GM18519 (cell line): ENCODE results near the gene DHCR7.

ENCODE experiments used
- ATAC-seq: cut with Tn5 transposase; IDR thresholded peaks from one replicate; pipeline ENCODE4 v1.9.1; 2021; ENCODE audit warnings: mild to moderate bottlenecking, moderate library complexity; ENCODE audit not compliant: unreplicated experiment, low FRiP score

The DHCR7 gene

DNA sequence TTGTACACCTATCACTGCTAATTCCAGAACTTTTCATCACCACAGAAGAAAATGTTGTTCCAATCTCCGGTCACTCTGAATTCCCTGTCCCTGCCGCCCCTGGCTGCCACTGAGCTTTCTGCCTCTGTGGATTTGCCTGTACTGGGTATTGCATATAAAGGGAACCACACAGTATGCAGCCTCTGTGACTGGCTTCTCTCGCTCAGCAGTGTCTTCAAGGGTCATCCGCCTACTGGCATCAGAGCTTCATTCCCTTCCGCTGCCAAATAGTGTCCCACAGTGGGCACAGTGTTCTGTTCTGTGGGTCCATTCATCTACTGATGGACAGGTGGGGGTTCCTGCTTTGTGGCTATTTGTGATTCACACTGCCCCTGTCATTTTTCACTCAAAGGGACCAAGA lies 5.3 kb downstream of the DHCR7 start:
- no peak for ATAC-seq

- ATAC-seq, result no peak
Measured at GRCh38 chr11:71442123-71442522, 6.1 kb downstream of the DHCR7 start.

DNA sequence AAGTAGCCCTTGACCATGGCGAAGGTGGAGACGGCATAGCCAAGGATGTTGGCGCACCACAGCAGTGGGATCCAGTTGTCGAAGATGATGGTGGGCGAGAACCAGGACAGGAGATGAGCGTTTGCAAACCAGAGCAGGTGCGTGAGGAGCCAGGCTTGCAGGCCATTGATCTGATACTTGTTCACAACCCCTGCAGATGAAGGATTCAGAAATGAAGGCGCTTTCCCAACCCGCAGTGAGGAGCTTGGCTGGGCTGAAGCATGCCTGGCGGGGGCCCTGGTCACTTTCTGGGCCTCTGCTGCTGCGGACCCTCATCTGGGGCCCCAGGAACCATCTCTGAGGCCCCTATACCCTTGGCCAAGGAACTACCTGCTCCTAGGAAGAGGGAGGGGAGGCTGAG lies 6.9 kb downstream of the DHCR7 start:
- ATAC-seq, result no peak

GRCh38 chr11:71440021-71440755 lies 8.0 kb downstream of the DHCR7 start:
- no peak for ATAC-seq

DNA sequence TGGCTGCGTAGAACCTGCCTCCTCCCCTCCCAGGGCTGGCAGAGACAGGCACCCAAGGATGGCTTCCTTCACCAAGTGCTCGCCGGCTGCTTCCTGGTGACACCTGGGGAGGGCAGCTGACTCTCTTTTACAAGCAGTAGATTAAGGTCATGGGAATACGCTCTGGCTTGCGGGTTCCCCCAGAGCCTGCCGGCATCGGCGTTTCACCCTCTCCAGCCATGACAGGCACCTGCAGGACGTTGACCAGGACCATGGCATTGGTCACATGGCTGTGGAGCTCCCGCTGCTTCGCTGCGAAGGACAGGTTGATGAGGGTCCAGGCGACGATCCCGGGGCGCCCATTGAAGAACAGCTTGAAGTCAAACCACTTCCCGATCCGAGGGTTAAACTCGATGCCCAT lies 9.5 kb downstream of the DHCR7 start:
- ATAC-seq, result no peak

DNA sequence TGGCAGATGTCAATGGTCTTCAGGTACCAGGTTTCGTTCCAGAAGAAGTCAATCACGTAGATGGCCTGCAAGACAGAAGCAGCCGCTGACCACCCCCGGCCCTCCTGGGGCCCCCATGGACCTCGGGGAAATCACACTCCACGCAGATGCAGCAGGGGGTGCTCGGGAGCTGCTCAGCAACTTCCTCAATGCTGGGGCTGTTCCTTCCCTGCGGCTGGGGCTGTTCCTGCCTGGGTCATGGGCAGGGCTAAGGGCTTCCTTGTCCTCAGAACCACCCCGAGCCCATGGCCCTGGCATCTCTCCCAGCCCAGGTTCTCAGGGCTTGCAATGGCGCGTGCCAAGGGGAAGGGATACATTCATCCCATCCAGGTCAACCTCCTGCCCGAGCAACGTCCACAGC lies 10.3 kb downstream of the DHCR7 start:
- ATAC-seq, result no peak

GRCh38 chr11:71437399-71437798 lies 10.8 kb downstream of the DHCR7 start:
- no peak for ATAC-seq

- no peak for ATAC-seq
Measured at GRCh38 chr11:71436861-71437260, 11.3 kb downstream of the DHCR7 start.

DNA sequence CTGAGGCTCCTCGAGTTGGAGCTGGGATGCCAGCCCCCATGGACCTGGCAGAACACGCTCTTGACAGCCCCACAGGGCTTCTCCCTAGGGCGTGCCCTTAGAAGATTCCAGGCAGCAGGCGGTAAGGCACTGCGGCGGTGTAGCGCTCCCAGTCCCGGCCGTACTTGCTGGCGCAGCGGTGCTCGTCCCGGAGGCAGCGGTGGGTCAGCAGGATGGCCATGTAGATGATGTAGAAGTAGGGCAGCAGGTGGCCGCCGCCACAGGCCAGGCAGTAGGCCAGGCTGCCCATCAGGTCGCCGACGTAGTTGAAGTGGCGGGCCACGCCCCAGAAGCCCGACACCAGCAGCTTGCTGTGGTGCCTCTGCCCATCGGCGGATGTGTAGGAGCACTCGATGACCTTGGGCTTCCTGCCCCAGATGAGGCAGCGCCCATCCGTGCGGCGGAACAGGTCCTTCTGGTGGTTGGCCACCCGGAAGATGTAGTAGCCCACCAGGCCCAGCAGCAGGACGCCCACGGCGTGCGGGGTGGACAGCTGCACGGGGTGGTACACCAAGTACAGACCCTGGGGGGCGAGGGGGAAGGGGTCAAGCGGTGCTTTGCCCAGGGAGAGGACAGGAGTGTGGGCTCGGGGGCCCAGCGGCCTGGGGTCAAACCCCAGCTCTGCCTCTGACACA lies 12.8 kb downstream of the DHCR7 start:
- ATAC-seq, result no peak

DNA sequence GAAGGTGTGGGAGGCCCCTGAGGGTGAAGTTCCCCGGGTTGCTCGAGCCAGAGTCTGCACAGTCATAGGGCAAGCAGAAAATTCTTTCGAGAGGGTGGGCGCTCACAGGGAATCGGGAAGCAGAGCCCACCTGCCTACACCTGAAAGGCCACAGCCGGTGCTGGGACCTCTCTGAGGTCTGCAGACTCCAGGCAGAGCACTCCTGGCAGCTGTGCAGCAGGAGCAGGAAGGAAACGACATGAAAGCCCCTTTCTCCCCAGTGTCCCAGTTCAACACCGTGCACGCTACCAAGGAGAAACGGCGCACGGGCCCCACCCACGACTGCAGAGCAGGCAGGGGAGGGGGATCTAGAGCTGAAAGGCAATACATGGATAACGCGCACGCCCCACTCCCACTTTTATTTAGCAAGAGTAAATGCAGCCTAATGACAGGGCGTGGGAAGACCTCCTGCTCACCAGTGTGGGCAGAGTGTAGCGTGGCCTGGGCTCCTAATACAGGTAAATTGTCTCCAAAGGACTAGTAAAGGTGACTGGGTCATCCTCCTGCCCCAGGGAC lies 13.5 kb downstream of the DHCR7 start:
- ATAC-seq, result no peak

GRCh38 chr11:71433648-71434450 lies 14.3 kb downstream of the DHCR7 start:
- ATAC-seq, result no peak

DNA sequence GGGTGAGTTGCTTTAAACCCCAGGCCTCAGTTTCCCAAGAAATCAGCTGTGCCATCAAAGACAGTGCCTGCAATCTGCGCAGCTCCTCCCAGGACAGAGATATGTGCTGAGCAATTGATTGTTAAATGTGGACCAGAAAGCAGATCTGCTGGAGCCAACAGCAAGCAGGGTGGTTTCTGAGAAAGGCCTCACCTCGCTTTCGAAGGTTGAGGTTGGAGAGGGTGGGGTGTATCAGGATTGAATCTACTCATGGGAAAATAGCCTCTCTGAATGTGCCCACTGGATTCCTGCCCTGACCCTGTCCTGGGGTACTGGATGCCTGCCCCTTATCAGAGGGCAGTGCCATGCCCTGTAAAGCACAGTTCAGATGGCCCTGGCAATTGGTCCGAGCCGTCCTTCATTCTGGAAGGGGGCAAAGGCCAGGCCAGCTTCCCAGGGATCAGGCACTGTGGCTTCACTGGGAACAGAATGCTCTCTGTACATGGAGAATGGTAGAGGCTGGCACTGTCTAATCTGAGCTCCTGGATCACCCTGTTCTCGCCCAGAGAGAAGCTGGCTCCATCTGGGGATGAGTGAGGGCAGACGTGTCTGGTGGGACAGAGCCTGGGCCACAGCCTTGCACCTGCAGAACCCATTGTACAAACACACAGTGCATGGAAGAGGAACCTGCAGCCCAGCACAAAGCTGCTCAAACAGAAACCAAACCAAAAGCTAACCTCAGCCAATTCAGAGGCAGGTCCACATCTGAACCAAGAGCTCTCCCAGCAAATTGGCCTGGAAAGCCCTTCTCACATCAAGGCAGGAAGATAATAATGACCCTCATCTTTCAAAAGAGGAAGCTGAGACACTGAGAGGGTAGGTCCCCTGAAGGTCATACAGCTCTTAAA lies 15.2 kb downstream of the DHCR7 start:
- no peak for ATAC-seq

GRCh38 chr11:71431271-71431670 lies 16.9 kb downstream of the DHCR7 start:
- ATAC-seq, result no peak

DNA sequence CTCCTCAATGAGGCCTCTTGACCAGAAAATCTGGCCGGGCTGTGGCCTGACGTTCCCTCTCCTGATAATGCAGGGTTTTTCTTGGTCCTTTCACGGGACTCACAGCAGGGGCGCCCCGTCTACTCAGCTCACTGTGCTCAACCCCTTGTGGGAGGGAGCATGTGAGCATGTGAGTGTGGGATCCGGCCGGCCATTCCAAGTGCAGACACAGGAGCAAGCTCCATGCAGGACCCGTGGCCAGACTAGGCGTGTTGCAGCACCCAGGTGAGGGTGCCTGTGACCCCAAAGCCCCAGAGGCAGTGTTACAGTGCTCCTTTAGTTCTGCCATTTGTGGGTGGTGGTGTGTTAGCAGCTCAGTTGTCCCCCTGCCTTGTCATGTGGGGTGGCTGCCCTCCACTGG lies 18.0 kb downstream of the DHCR7 start:
- ATAC-seq, result no peak

DNA sequence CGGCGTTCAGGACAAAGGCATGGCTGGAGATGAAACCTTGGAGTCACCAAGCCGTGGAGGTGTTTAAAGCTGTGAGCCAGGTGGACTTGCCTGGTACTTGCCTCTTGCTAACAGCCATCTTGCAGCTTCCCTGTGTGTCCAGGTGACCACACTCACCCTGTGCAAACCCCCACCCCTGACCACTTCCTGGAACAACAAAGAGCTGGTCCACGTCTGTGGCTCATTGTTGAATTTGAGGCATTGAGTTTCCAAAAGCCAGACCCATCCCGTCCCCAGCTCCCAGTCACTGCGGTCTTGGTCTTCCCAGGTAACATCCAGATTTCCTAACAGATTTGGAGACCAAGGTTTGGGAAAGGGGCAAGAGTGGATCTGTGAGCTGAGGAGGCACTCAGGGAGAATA lies 18.5 kb downstream of the DHCR7 start:
- ATAC-seq, result no peak

DNA sequence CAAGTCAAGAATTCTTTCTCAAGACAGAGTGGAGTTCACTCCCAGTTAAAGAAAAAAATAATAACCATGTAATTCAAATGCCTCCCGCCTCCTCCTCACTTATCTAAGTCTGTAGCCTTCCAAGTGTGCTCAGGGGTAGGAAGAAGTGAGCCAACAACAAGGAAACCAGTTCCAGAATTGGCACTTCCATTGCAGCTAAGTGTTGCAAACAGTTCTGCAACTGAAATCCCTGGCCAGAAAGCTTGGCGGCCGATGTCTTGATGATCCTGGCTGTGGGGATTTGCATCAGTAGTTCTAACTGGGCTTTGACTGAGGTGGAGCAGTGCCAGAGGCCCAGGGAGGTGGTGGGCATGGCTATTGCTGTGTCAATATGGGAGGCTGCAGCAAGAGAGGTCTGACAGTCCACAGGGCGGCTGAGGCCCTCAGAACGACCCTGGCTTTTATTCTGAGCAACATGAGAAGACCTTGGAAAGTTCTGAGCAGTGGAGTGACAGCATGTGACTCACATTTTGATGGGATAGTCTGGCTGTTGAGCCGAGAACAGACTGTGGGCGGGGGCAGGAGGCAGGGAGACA lies 19.2 kb downstream of the DHCR7 start:
- no peak for ATAC-seq

DNA sequence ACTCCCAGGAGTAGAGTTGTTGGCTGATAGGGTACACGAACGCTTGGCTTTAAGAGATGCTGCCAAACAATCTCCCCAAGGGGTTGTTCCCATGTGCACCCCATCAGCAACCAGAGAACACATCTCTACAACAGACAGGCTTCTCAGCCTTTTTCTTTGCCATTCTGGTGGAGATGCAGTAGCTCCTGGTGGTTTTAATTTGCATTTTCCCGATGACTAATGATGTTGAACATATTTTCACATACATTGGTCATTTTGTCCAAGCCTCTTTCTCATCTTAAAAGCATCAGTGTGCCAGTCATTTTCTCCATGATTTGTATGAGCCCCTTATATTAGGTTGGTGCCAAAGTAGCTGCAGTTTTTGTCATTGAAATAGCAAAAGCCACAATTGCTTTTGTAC lies 21.8 kb downstream of the DHCR7 start:
- ATAC-seq, result no peak

- no peak for ATAC-seq
Measured at GRCh38 chr11:71425860-71426259, 22.3 kb downstream of the DHCR7 start.

- no peak for ATAC-seq
Measured at GRCh38 chr11:71425409-71425808, 22.8 kb downstream of the DHCR7 start.
